NT2/D1 (cell line): ENCODE results near the gene SH3PXD2A.

Source experiments
- SUZ12 ChIP-seq: IDR thresholded peaks from 2 replicates; pipeline ENCODE4 v1.6.1; 2011; ENCODE audit not compliant: insufficient read length, insufficient read depth; ENCODE audit errors: extremely low read depth
- YY1 ChIP-seq: IDR thresholded peaks from 2 replicates; pipeline ENCODE4 v1.6.1; 2011; ENCODE audit not compliant: insufficient read length, insufficient read depth
- ZNF274 ChIP-seq: IDR thresholded peaks from 2 replicates; pipeline ENCODE4 v1.6.1; 2011; ENCODE audit warnings: mild to moderate bottlenecking, low read depth, low read length

DNA sequence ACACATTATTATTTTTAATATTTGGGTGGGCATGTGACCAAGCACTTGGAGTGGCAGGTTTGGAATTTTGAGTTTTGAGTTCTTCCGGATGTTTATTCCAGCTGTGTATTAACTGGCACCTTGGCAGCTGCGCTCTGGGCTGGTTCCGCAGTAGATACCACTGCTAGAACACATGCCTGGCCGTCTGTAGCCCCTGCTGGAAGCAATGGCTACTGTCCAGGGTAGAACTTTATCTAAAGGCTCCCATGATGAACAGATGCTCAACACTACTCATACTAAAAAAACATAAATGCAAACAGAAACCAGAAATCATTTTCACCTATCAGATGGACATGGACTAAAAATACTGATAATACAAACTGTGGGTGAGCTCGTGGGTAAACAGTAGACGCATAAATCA is 19.4 kb upstream of the SH3PXD2A start:
- TF ChIP-seq ZNF274, result no peak
- no peak for TF ChIP-seq YY1
- TF ChIP-seq SUZ12, result no peak
